Measurements from ENCODE around the gene STK24.
A peak's percentile ranks its signal among the peaks of the same experiment; 100 is the strongest.

Gene STK24

DNA sequence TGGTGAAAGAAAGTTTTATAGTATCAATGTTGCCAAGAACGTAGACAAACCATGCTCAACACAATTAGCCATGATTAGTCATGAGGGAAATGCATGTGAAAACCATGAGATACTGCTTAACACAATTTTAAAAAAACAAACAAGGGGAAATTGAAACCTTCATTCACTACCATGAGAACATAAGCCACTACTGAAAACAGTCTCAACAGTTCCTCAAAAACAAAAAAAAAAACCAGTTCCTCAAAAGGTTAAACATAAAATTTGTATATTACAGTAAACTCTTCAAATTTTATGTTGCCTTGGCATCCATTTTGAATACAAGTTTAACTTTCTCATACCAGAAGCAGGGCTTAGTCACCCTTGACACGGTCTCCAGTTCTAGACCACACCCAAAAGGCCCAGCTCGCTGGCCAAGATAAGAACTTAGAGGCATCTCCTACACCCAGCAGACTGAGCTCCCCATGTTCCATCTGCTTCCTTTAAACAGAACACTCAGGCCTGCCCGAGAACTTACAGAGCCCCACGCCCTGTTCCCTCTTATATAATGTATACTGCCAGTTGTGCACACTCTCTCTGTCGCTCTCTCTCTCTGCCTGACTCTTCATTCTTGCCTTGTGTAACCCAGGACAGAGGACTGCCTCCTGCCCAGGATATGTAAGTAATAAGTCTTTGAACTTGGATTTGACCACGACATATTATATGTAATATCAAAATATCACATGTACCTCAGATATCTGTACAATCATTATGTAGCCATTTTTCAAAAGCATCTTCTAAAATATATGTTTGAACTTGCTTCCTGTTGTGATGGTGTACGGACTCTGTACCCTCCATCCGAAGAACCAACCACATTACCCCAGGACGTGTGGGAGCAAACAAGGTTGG is 67.4 kb downstream of the STK24 start:
- no peak for DNase-seq

GRCh38 chr13:98508685-98509084 is 68.2 kb downstream of the STK24 start:
- DNase-seq, result no peak

DNA sequence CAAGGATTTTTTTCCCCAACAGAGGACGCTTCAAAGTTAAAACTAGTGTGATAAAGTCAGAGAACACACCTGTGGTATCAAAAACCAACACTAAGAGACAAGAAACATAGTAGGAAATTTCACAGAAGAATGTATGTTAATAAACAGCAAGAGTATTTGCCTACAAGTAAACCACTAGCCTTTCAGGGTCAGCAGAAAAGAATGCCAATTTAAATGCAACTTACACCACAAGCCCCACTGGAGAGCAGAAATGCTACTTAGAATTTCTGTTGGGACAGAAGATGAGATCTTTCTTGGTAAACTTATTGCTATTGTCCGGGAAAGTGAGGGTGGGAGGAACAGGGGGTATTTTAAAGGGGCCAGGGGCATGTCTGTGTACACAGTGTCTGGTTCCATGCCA is 68.6 kb downstream of the STK24 start:
- DNase-seq, result peak; percentile 38

DNA sequence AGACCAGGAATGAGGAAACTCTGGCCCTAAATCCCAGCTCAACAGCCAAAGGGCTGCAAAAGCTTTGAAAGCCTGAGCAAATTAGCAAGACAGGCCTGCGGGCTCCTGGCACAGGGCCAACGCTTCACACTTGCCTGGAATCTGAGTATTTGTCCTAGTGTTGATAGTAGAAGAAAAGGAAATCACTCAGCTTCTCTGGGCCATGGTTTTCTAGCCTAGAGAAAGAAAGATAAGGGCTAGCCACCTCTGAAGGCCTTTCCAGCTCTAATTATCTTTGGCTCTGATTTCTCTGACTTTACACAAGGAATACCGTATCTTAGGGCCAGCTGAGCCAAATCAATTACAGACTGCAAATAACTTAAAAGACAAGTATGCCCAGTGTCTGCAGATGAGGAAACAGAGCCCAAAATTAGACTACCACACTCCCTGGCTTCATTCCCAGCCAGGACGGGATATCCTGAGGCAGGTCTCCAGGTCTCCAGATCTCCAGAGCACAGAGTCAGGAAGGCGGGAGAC is 69.6 kb downstream of the STK24 start:
- DNase-seq, result peak; percentile 21

DNA sequence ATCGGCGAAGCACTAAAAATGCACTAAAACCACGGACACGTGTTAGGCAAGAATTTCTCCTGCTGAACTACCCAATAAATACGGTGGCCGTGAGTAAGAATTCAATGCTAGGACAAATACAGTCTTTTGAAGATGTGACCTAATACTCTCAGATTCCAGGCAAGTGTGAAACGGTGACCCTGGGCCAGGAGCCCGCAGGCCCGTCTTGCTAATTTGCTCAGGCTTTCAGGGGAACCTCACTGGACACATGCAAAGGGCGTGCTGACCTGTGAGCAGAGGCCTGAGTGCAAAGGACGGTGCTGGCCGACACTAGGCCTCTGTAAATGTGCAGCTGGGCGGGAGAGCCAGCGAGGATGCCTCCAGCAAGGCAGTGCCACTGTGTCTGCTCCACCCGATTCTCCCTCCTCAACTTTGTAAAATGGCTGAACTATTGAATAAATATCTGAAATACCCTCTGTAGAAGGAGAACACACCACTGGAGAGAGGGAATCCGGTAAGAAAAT is 70.1 kb downstream of the STK24 start:
- DNase-seq, result no peak

GRCh38 chr13:98506322-98506721 is 70.6 kb downstream of the STK24 start:
- no peak for DNase-seq

- peak; percentile 19 for DNase-seq
Observed at GRCh38 chr13:98505217-98505616, 71.7 kb downstream of the STK24 start.

GRCh38 chr13:98504371-98504963 is 72.4 kb downstream of the STK24 start:
- DNase-seq, result no peak

DNA sequence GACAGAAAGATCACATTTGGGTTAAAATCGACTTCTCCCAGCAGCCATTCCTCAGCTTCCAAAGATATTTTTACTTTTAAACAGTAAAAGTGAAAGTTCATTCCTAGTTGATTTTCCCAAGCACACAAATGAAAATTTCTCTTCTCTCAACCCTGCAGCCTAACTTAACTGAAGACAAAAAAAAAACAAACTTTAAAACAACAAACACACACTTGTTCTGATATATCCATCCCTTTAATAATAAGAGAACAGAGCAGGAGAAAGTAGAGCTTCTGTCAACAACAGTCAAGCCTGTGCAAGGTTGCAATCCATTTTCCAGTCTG is 72.9 kb downstream of the STK24 start:
- DNase-seq, result no peak

DNA sequence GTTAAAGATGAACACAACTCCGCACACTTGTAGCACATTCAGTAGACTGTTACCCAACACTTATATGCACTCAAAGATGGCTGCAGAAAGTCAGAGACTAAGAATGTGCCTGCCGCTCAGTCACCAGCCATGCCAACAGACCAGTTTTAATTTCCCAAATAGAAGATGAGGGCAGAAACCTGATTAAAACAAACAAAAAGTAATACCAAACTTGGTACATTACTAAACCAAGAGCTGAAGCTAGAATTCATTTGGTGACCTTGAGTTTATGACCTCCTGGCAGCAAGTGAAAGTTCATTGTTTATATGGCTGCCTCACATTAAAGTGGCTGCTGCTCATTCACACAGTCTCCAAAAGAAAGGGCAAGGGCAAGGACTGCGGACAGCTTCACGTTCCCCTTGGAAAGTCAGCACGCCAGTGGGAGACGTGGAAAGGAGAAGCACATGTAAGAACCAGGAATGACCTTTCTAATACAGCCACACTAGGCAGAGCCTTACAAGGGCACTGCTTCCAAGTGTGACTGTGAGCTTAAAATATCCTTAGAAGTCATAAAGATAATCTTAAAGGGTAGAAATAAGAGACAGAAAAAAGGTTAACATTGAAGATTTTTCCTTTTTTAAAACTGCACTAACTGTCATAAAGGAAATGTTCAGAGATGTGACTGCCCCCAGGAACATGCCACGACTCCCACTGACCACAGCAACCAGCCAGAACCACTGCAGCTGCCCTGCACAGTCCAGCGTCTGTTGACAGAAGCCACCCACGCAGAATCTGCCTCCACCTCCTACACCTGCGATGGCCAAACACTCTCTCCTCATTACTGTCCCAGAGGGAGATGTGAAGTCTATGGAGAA is 73.5 kb downstream of the STK24 start:
- no peak for DNase-seq

DNA sequence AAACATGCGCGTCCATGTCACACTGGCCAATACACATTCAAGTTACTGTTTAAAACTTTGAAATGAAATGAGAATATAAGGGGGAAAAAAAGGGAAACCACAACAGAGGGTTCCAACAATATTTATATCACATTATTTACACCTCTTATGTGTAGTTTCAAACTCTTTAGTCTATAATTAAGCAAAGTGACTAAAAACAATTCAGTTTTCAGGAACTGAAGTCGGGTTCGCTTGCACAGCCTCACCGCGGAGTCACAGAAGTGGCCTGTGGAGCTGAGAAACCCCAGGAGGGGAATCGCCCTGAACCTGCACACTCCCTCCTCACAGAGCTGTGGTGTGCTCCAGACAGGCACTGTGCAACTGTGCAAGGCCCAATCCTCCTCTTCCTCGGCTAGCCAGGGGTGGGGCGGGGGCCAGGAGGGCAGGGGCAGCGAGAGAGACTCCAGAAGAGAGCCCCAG is 75.9 kb downstream of the STK24 start:
- no peak for DNase-seq

DNA sequence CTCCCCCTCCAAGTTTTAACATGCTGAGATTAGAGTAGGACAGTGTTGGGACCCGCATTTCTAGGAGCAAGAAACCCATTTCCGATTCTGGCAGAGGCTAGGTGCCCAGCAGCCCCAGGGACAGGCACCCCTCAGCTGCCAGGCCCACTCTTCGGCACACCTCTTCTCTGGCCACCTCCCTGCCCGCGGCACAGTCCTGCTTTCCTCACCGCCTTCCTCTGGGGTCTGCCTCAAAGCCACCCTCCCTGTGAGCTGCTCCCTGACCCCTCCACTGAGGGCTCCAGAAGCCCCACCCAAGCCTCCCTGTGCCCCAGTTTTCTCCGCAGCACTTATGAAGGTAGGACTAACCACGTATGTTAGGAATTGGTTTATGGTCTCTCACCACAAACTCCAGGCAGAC is 79.9 kb downstream of the STK24 start:
- no peak for DNase-seq

GRCh38 chr13:98496479-98496791 is 80.5 kb downstream of the STK24 start:
- DNase-seq, result no peak

DNA sequence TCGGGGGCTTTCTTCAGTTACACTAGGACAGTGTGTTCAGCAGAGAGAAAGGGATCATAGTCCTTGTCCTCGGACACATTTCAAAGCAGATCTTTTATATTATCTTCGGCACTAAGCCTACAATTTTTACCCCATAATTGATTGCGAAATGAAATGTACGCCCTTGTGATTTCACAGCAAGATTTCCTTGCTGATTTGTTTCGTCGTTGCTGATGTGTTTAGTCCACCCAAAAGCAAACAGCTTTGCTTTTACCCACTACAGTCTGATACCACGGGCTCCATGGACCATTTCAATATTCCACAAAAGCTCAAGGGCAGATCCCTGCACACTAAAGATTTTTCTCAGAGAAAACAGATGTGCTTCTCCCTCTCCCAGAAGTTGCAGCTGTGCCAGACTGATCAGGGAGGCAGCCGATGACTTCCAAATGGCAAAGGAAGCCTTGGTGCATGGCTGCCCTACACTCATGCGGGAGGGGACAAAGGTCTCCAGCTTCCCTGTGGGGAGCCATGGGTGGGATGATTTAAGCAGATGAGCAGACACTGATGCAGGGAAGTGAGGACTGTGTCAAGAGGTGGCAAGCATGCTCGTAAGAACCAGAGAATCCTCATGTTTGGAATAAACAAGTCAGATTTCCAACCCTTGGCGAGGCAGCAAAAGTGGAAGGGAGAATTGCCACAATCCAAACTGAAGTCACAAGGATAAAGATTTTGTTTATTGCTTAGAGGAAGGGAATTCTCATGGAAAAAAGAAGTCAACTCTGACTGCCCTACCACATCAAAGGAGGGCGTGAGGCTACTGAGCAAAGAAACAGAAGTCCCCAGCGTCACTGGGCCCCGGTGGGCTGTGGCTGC is 81.1 kb downstream of the STK24 start:
- peak; percentile 67 for DNase-seq

DNA sequence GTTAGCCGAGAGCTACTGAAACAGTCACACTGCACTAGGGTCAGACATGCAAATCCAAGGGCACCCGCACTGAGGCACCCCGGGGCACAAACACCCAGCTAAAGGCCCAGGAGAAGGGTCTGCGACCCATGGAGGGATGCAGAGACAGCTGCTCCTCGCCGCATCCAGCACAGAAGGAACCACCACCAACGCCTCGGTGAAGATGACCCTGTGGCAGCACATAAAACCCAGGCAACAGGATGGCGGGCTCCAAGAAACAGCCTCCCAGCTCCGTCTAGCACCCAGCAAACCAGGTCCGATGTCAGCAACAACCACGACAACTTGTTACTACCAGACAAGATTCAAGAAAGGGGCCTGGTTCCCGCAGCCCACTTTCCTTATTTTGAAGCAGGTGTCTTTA is 82.1 kb downstream of the STK24 start:
- peak; percentile 98 for DNase-seq

DNA sequence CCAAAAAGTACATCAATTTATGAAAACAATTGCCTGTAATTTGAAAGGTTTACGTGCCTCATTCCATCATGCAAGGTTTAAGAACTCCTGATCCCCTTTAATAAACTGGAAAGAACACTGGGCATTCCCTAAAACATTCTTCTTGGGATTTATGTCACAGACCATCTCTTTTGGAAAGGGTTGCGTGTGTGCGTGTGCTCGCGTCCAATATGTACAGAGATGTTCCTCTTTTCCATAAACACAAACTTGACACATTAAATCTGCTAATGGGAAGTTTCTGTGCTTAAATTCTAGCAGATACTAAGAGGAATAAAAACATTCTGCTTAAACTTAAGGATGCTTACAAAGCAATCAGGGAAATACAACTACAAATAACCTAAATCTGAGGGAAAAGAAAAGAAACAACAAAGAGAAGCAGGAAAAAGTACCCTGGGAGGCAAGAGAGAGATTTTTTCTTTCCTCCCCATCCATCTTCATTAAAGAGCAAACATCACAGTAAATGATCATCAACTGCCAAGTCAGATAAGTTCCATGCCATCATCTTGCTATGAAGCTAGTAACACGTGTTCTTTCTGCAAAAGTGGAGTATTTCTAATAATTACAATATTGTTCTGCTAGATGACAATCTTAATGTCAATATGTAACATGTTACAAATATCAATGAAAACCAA is 83.7 kb downstream of the STK24 start:
- DNase-seq, result no peak

DNA sequence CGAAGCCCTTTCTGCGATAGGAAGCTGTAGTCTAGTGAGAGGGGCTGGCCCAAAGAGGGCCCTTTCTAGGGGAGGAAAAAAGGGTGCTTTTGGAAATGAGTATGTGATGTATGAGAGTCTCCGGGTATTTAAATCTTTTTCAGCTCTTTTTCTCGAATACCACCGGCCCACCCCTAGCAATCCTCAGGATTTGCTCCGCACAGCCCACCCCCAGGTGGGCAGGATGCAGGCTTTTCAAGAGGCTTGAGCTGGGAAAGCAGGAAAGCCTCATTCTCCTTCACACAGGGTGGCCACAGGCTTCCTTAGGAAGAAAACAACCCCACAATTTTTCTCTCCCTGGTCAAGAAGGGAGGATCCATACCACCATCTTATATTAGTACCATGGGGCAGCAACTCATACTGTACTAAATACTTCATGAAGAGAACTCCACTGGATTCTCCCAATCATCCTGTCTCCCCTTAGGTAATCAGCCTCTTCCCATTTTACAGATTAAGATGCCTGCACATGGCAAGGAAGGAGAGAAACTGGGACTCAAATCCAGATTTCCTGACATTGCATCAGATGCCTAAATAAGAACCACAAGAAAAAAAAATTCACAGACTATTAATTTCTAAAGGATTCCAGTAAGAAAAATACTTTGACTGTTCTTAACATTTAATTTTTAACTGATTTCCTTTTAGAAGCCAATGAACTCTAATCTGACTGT is 84.4 kb downstream of the STK24 start:
- no peak for DNase-seq

DNA sequence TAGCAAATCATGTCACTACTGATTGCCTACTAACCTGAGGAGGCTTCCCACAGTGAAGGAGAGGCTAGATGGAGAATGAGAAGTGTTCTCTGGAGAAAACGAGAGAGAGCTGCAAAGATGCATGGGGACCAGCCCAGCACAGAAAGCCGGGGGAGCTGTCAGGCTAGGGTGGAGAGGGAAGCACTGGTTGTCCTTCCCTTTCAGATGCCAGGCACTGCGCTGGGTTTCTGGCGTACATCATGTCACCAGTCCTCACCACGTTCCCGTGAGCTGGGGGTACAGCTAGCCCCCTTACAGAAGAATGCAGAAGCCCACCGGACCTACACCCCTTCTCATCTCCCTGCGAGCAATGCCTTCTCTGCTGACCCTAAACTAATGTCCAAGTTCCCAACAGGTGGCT is 86.0 kb downstream of the STK24 start:
- DNase-seq, result no peak

- DNase-seq, result no peak
Observed at GRCh38 chr13:98490195-98490836, 86.6 kb downstream of the STK24 start.

- DNase-seq, result no peak
Observed at GRCh38 chr13:98489446-98490194, 87.3 kb downstream of the STK24 start.
